Measurements from ENCODE around the gene FOXP1.

FOXP1 gene

GRCh38 chr3:71127052-71127831 lies 456.3 kb downstream of the FOXP1 start:
- no peak for DNase-seq (ENCODE audit: low read depth in 2 of 2)

- no peak for DNase-seq (ENCODE audit: low read depth in 2 of 2)
Measured at GRCh38 chr3:71125738-71126137, 457.8 kb downstream of the FOXP1 start.

DNA sequence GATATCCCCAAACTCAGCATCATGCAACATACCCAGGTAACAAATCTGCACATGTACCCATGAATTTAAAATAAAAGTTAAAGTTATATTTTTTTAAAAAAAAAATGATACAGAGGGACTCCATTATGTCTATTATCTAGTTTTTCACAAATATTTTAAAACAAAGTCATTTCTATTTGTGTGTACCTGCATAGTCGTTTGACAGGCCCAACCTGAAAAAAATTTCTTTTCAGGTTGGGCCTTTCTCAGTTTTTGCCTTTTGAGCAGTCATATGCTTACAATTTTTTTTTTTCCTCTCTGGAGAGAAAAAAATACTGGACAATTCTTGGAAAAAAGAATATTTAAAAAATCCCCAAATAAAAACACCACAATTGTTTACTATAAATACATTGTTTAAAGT lies 459.5 kb downstream of the FOXP1 start:
- DNase-seq (ENCODE audit: low read depth in 2 of 2) = no peak

DNA sequence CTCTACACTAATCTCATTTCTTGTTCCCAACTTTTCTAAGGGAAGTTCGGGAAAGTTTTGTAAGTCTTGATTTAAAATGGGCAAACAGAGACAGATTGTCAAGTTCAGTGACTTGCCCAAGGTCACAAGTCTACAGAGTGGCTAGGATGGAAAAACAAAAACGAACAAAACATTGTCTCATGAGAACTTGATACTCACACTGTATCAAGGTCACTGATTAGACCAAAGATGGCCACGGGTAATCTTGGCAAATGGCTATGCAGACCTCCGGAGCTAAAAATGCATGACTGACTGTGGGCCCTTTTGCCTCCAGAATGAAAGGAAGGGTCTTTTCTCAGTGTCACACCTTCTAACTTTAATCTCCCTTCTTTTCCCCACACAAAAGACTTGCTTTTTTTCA lies 460.9 kb downstream of the FOXP1 start:
- no peak for DNase-seq (ENCODE audit: low read depth in 2 of 2)

GRCh38 chr3:71121429-71122167 lies 461.9 kb downstream of the FOXP1 start:
- DNase-seq (ENCODE audit: low read depth in 2 of 2) = no peak

DNA sequence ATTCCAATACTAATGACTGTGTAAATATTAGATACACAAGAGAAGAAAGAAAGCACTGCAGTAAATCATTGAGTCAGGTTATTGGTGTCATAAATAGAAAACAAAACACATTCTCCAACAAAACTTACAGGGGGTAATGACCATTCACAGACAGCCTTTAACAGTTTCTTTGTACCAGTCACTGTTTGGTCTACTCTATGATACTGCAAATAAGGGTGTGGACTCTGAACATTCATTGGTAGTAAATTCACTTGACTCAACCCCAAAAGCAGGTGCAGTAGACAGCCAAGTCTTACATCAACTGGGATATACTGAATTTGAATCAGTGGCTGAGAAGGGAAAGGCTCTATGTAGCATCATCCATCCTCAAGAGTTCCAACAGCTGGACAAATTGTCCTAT lies 463.5 kb downstream of the FOXP1 start:
- DNase-seq (ENCODE audit: low read depth in 2 of 2) = no peak

GRCh38 chr3:71119171-71119570 lies 464.4 kb downstream of the FOXP1 start:
- DNase-seq (ENCODE audit: low read depth in 2 of 2) = no peak

GRCh38 chr3:71118436-71118835 lies 465.1 kb downstream of the FOXP1 start:
- DNase-seq (ENCODE audit: low read depth in 2 of 2) = no peak

GRCh38 chr3:71117572-71118247 lies 465.8 kb downstream of the FOXP1 start:
- no peak for DNase-seq (ENCODE audit: low read depth in 2 of 2)

GRCh38 chr3:71114610-71115009 lies 468.9 kb downstream of the FOXP1 start:
- DNase-seq (ENCODE audit: low read depth in 2 of 2) = no peak

- no peak for DNase-seq (ENCODE audit: low read depth in 2 of 2)
Measured at GRCh38 chr3:71112576-71112975, 471.0 kb downstream of the FOXP1 start.

GRCh38 chr3:71111784-71112440 lies 471.6 kb downstream of the FOXP1 start:
- no peak for DNase-seq (ENCODE audit: low read depth in 2 of 2)

DNA sequence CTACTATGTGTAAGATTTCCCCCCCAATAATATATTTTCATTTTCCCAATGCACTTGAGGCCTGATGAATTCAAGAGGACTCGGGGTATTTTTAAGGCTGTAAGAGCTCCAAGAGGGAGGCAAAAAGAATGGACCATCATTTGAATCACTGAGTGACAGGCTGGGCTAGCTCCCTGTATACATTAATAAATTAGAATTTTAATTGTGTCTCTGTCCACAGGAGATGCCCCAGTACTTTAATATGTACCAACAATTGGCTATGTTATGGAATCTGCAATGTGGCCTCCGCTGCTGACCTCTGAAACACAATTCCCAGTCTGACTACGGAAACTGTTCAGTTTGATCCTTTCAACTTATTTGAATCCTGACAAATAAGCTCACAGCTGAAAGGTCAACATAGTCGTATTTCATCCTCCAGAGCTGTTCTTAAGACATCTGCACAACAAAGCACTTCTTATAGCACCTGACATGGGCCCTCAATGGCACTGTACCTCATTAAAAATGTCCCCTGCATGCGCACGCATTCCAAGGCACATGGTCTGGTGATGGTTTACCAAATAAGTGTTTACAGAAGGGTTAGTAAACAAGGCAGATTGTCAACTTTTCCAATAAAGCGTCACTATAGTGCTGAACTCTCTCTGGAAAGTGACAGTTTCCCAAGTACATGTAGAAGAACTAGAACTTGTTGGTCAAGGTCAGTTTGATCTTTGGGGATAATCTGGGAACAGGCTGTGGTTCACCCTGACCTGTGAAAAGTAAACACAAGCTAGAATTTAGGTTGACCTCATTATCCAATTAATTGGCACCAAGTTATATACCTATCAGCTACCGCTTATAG lies 472.9 kb downstream of the FOXP1 start:
- no peak for DNase-seq (ENCODE audit: low read depth in 2 of 2)

DNA sequence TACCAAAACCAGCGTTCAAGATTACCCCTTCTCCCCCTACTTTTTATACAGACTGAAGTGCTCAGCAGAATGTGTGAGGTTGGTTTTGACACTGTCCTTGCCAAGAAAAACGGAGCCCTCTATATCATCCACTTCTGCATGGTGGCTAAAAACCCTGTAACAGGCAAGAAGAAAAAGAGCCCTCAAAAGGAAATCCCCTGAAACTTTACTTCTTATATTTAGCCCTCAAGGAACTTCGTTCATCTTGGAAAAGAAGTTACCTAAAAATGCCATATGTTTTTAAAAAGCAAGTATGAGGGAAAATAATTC lies 473.6 kb downstream of the FOXP1 start:
- DNase-seq (ENCODE audit: low read depth in 2 of 2) = no peak

DNA sequence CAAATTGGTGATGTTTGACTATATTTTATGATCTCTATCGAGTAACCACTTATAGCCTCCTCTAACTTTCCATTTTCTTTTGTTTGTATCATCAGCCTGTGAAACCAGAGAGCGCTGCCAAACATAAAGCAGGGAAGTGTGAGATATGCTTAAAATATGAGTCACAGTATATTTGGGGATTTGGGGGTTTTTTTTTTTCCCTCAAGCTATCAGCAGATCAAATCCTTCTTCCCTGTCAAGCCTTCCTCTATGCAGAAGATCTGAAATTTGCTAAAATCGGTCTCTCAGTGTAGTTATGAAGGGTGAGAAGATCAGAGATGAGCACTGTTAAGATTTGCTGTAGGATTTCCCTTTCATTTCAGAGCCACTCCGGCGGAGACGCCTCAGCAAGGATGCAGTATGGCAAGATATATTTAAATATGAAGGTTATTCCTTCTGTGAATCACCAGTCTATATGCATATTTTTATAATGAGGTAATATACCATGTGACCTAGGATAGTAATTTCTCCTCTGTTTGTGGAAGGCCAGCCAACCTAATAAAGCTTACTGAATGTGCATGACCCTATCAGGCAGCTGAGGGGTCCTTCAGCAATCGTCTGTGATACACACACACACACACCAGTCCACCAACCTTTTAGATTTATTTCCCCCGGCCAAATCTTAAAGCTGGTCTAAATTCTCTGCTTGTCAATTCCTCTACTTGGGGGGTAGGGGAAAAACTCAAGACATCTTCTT lies 474.1 kb downstream of the FOXP1 start:
- no peak for DNase-seq (ENCODE audit: low read depth in 2 of 2)

GRCh38 chr3:71107926-71108325 lies 475.6 kb downstream of the FOXP1 start:
- no peak for DNase-seq (ENCODE audit: low read depth in 2 of 2)

GRCh38 chr3:71104976-71105375 lies 478.6 kb downstream of the FOXP1 start:
- no peak for DNase-seq (ENCODE audit: low read depth in 2 of 2)

DNA sequence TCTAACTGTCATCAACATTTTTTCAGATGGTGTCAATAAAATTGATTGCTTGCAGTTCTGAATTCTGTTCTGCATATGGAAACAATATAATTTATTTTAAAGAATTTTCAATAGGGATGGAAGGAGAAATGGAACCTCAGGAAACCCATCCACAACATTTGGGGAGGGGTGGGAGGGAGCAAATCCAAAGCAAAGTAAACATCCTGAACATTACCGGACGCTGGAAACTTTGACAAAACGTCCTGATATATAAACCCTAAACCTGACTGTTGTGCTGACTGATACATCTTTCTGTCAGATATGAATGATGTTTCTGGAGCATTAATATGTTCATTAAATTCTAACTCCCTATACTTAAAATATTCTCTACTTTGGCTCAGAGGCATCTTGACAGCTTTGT lies 479.0 kb downstream of the FOXP1 start:
- no peak for DNase-seq (ENCODE audit: low read depth in 2 of 2)

DNA sequence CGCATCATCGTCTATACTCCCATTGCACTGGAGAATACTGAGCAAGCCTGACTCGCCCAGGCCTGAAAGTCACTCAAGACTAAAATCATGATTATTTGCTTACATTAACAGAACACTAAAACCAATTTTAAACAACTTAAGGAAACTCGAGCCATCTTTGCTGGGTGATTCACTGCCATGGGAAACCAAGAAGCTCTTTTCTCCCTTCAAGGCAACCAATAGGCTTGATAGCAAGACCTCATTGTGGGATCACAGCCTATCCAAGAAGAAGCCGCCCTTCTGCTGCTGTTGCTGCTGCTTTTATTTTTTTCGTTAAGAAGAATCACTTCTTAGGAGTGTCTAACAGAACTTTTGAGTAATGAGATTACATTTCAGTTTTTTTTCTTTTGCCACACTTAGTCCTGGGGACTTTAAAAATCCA lies 479.4 kb downstream of the FOXP1 start:
- DNase-seq (ENCODE audit: low read depth in 2 of 2) = no peak

GRCh38 chr3:71103430-71103921 lies 480.1 kb downstream of the FOXP1 start:
- no peak for DNase-seq (ENCODE audit: low read depth in 2 of 2)

Data from stimulated activated CD8-positive, alpha-beta memory T cell treated with anti-CD3 and anti-CD28 coated beads, Interleukin-2, amount 100 ng/mL, for 48 hours (primary cell).